ENCODE measurements around the gene CETN2. TPM values are rescaled to one million over a fixed set of nuclear protein-coding genes. Genes with fewer than 3 reads are reported as not detected.
A peak's percentile ranks its signal among the peaks of the same experiment; 100 is the strongest.

CETN2 gene
- total RNA-seq, 5 donors from 2014 or later (not counting 1 experiment from before 2014, with no cell fraction given): 6.5 to 7.6 (median 6.9) TPM

DNA sequence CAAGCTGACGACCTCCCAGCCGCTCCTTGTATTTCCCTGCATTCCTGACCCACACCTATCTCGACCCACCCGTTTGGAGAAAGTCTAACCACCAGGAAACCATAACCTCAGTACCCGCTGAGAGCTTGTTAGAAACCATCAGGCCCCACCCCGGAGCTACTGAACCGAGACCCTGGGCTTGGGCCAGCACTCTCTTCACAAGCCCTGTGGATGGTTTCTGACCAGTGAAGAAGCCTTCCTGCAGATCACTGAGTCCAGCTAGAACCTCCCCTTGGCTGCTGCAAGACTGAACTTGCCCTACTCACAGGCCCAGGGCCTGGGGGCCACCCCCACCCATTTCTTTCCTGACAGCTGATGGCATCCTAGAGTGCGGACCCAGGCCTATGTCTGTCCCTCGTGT lies 40.7 kb upstream of the CETN2 start:
- Histone ChIP-seq H3K27me3 (replicated peaks in 1 of 2; ENCODE audit: control insufficient read depth in 2 of 2, extremely low read depth in 1 of 2, insufficient read depth in 2 of 2, low read length in 1 of 2) (no peaks in the 10 kb centered on the region), H3K36me3 (ENCODE audit: control insufficient read depth in 2 of 2, extremely low read depth in 1 of 2, insufficient read depth in 1 of 2, low read length in 1 of 2) (peaks cover 4 to 13% of the 10 kb centered on the region in 2 donors), H3K4me1 (ENCODE audit: control insufficient read depth in 1 of 2, extremely low read depth in 1 of 2, insufficient read depth in 2 of 2, low read length in 2 of 2) (peaks cover 0 to 14% of the 10 kb centered on the region in 2 experiments), H3K4me3 (ENCODE audit: control insufficient read depth in 1 of 2, extremely low read depth in 1 of 2, low read length in 1 of 2) (no peak overlapping the region), H3K9me3 (no peaks in the 10 kb centered on the region), H3K27ac (ENCODE audit: low read length) (no peak overlapping the region)
- ChIA-PET POLR2A (no interaction called here), CTCF (no interaction called here)
- Mint-ChIP-seq H3K9me3 (no peaks in the 10 kb centered on the region), H3K27me3 (peaks cover 0 to 12% of the 10 kb centered on the region in 2 donors), H3K36me3 (peaks cover 19% of the 10 kb centered on the region), H3K27ac (peak overlapping the region in 1 of 2 donors; percentile 66), H3K4me3 (no peak overlapping the region), H3K4me1 (peaks cover 8 to 13% (median 13%) of the 10 kb centered on the region in 3 donors)
- WGBS (ENCODE audit: insufficient coverage): 67% methylated on average over 2 of the region's 9 CpGs
- DNase-seq: no peak
- ATAC-seq (replicated peaks in 1 of 4): no peak

GRCh38 chrX:152869972-152870371 lies 39.4 kb upstream of the CETN2 start:
- Mint-ChIP-seq H3K36me3 (peaks cover 23% of the 10 kb centered on the region), H3K9me3 (no peaks in the 10 kb centered on the region), H3K27me3 (peaks cover 0 to 8% of the 10 kb centered on the region in 2 donors), H3K4me1 (peaks cover 8 to 13% (median 13%) of the 10 kb centered on the region in 3 donors), H3K27ac (no peak overlapping the region), H3K4me3 (no peak overlapping the region)
- CTCF ChIA-PET: interaction anchor here in 1 of 2 donors (0.6 kb wide), 1 partner anchor 1235 kb away, joined by 3 read pairs; no protein-coding TSS in a partner anchor
- Histone ChIP-seq H3K36me3 (ENCODE audit: control insufficient read depth in 2 of 2, extremely low read depth in 1 of 2, insufficient read depth in 1 of 2, low read length in 1 of 2) (peaks cover 4 to 17% of the 10 kb centered on the region in 2 donors), H3K4me3 (ENCODE audit: control insufficient read depth in 1 of 2, extremely low read depth in 1 of 2, low read length in 1 of 2) (no peak overlapping the region), H3K4me1 (ENCODE audit: control insufficient read depth in 1 of 2, extremely low read depth in 1 of 2, insufficient read depth in 2 of 2, low read length in 2 of 2) (peaks cover 0 to 14% of the 10 kb centered on the region in 2 experiments), H3K9me3 (no peaks in the 10 kb centered on the region), H3K27me3 (replicated peaks in 1 of 2; ENCODE audit: control insufficient read depth in 2 of 2, extremely low read depth in 1 of 2, insufficient read depth in 2 of 2, low read length in 1 of 2) (no peaks in the 10 kb centered on the region), H3K27ac (ENCODE audit: low read length) (no peak overlapping the region)
- POLR2A ChIA-PET: no interaction called here
- 98% methylated on average over 4 of the region's 7 CpGs for WGBS (ENCODE audit: insufficient coverage)
- ATAC-seq (replicated peaks in 1 of 4) (no peak), DNase-seq (no peak)

GRCh38 chrX:152866386-152866785 lies 35.8 kb upstream of the CETN2 start:
- no peak overlapping the region for H3K27ac Mint-ChIP-seq
- no peaks in the 10 kb centered on the region for H3K4me1 Mint-ChIP-seq
- peaks cover 24% of the 10 kb centered on the region for H3K36me3 Mint-ChIP-seq
- DNase-seq (no peak), ATAC-seq (replicated peaks in 1 of 4) (no peak)
- WGBS (ENCODE audit: insufficient coverage): 100% methylated on average over 2 of the region's 5 CpGs
- Histone ChIP-seq H3K4me3 (ENCODE audit: control insufficient read depth in 1 of 2, extremely low read depth in 1 of 2, low read length in 1 of 2) (no peak overlapping the region), H3K36me3 (ENCODE audit: control insufficient read depth in 2 of 2, extremely low read depth in 1 of 2, insufficient read depth in 1 of 2, low read length in 1 of 2) (peaks cover 4 to 30% of the 10 kb centered on the region in 2 donors), H3K27me3 (replicated peaks in 1 of 2; ENCODE audit: control insufficient read depth in 2 of 2, extremely low read depth in 1 of 2, insufficient read depth in 2 of 2, low read length in 1 of 2) (no peaks in the 10 kb centered on the region), H3K9me3 (no peaks in the 10 kb centered on the region), H3K27ac (ENCODE audit: low read length) (no peak overlapping the region), H3K4me1 (ENCODE audit: control insufficient read depth in 1 of 2, extremely low read depth in 1 of 2, insufficient read depth in 2 of 2, low read length in 2 of 2) (no peaks in the 10 kb centered on the region)
- POLR2A ChIA-PET: no interaction called here
- no peaks in the 10 kb centered on the region for H3K9me3 Mint-ChIP-seq
- CTCF ChIA-PET: no interaction called here
- no peaks in the 10 kb centered on the region for H3K27me3 Mint-ChIP-seq
- H3K4me3 Mint-ChIP-seq: no peak overlapping the region

GRCh38 chrX:152865232-152865920 lies 34.8 kb upstream of the CETN2 start:
- ChIA-PET POLR2A (no interaction called here), CTCF (no interaction called here)
- Histone ChIP-seq H3K9me3 (no peaks in the 10 kb centered on the region), H3K27me3 (replicated peaks in 1 of 2; ENCODE audit: control insufficient read depth in 2 of 2, extremely low read depth in 1 of 2, insufficient read depth in 2 of 2, low read length in 1 of 2) (no peaks in the 10 kb centered on the region), H3K4me3 (ENCODE audit: control insufficient read depth in 1 of 2, extremely low read depth in 1 of 2, low read length in 1 of 2) (no peak overlapping the region), H3K27ac (ENCODE audit: low read length) (no peak overlapping the region), H3K4me1 (ENCODE audit: control insufficient read depth in 1 of 2, extremely low read depth in 1 of 2, insufficient read depth in 2 of 2, low read length in 2 of 2) (no peaks in the 10 kb centered on the region), H3K36me3 (ENCODE audit: control insufficient read depth in 2 of 2, extremely low read depth in 1 of 2, insufficient read depth in 1 of 2, low read length in 1 of 2) (peaks cover 3 to 30% of the 10 kb centered on the region in 2 donors)
- no peaks in the 10 kb centered on the region for H3K4me1 Mint-ChIP-seq
- no peaks in the 10 kb centered on the region for H3K27me3 Mint-ChIP-seq
- H3K4me3 Mint-ChIP-seq: no peak overlapping the region
- ATAC-seq (replicated peaks in 1 of 4): no peak
- no peaks in the 10 kb centered on the region for H3K9me3 Mint-ChIP-seq
- no peak for DNase-seq
- H3K27ac Mint-ChIP-seq: no peak overlapping the region
- WGBS (ENCODE audit: insufficient coverage): 97% methylated on average over 10 of the region's 17 CpGs
- peaks cover 28% of the 10 kb centered on the region for H3K36me3 Mint-ChIP-seq

GRCh38 chrX:152861826-152862225 lies 31.3 kb upstream of the CETN2 start:
- no peaks in the 10 kb centered on the region for H3K27me3 ChIP-seq (replicated peaks in 1 of 2; ENCODE audit: control insufficient read depth in 2 of 2, extremely low read depth in 1 of 2, insufficient read depth in 2 of 2, low read length in 1 of 2)
- H3K36me3 ChIP-seq (ENCODE audit: control insufficient read depth in 2 of 2, extremely low read depth in 1 of 2, insufficient read depth in 1 of 2, low read length in 1 of 2): peaks cover 0 to 22% of the 10 kb centered on the region in 2 donors
- H3K4me1 Mint-ChIP-seq: no peaks in the 10 kb centered on the region
- no peak for DNase-seq
- no CpG with 5 or more reads among the region's 6 CpGs for WGBS (ENCODE audit: insufficient coverage)
- no peak overlapping the region for H3K4me3 Mint-ChIP-seq
- no peaks in the 10 kb centered on the region for H3K9me3 ChIP-seq
- no peak overlapping the region for H3K27ac ChIP-seq (ENCODE audit: low read length)
- H3K9me3 Mint-ChIP-seq: no peaks in the 10 kb centered on the region
- H3K27ac Mint-ChIP-seq: no peak overlapping the region
- H3K4me3 ChIP-seq (ENCODE audit: control insufficient read depth in 1 of 2, extremely low read depth in 1 of 2, low read length in 1 of 2): no peak overlapping the region
- peaks cover 13% of the 10 kb centered on the region for H3K36me3 Mint-ChIP-seq
- ATAC-seq (replicated peaks in 1 of 4): no peak
- CTCF ChIA-PET: no interaction called here
- POLR2A ChIA-PET: no interaction called here
- H3K27me3 Mint-ChIP-seq: no peaks in the 10 kb centered on the region
- H3K4me1 ChIP-seq (ENCODE audit: control insufficient read depth in 1 of 2, extremely low read depth in 1 of 2, insufficient read depth in 2 of 2, low read length in 2 of 2): no peaks in the 10 kb centered on the region

- H3K4me3 Mint-ChIP-seq: no peak overlapping the region
- H3K9me3 Mint-ChIP-seq: no peaks in the 10 kb centered on the region
- Histone ChIP-seq H3K27ac (ENCODE audit: low read length) (no peak overlapping the region), H3K4me3 (ENCODE audit: control insufficient read depth in 1 of 2, extremely low read depth in 1 of 2, low read length in 1 of 2) (no peak overlapping the region), H3K36me3 (ENCODE audit: control insufficient read depth in 2 of 2, extremely low read depth in 1 of 2, insufficient read depth in 1 of 2, low read length in 1 of 2) (peaks cover 0 to 22% of the 10 kb centered on the region in 2 donors), H3K9me3 (no peaks in the 10 kb centered on the region), H3K4me1 (ENCODE audit: control insufficient read depth in 1 of 2, extremely low read depth in 1 of 2, insufficient read depth in 2 of 2, low read length in 2 of 2) (no peaks in the 10 kb centered on the region), H3K27me3 (replicated peaks in 1 of 2; ENCODE audit: control insufficient read depth in 2 of 2, extremely low read depth in 1 of 2, insufficient read depth in 2 of 2, low read length in 1 of 2) (no peaks in the 10 kb centered on the region)
- no CpG with 5 or more reads among the region's 3 CpGs for WGBS (ENCODE audit: insufficient coverage)
- no peaks in the 10 kb centered on the region for H3K27me3 Mint-ChIP-seq
- CTCF ChIA-PET: no interaction called here
- DNase-seq: no peak
- H3K27ac Mint-ChIP-seq: no peak overlapping the region
- no peak for ATAC-seq (replicated peaks in 1 of 4)
- peaks cover 13% of the 10 kb centered on the region for H3K36me3 Mint-ChIP-seq
- POLR2A ChIA-PET: no interaction called here
- H3K4me1 Mint-ChIP-seq: no peaks in the 10 kb centered on the region
Observed at GRCh38 chrX:152861116-152861515, 30.6 kb upstream of the CETN2 start.

Data from T-cell (primary cell).